ENCODE measurements around the gene DNAH17.

DNA sequence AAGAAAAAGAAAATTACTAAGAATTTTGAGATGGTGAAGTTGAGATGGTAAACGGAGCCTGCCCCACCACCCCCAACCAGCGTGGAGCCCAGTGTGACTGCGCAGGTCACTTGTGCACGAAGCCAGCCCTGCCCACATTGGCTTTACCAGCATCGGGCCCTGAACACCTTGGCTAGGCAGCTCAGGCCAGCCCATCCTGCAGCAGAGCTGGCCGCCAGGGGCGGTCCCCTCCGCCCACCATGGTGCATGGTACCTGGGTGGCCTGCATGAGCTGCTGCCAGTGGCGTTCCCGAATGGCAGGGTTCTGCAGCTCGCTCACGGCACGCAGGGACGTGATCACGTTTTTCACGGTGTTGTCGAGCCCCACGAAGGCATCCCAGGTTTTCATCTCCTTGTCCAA lies 62.7 kb downstream of the DNAH17 start:
- TF ChIP-seq CTCF (IDR thresholded peaks at IDR 0.05 in 2 of 3, conservative IDR thresholded peaks at IDR 0.05 in 1 of 3; ENCODE audit: borderline replicate concordance in 1 of 3, insufficient read depth in 1 of 3, low read depth in 2 of 3, low read length in 2 of 3) (no peak), POLR2A (IDR thresholded peaks at IDR 0.05; ENCODE audit: borderline replicate concordance, extremely low read depth, insufficient read depth, insufficient read length) (no peak), JUND (IDR thresholded peaks at IDR 0.05) (no peak)
- TF ChIP-seq, protein P1, sequence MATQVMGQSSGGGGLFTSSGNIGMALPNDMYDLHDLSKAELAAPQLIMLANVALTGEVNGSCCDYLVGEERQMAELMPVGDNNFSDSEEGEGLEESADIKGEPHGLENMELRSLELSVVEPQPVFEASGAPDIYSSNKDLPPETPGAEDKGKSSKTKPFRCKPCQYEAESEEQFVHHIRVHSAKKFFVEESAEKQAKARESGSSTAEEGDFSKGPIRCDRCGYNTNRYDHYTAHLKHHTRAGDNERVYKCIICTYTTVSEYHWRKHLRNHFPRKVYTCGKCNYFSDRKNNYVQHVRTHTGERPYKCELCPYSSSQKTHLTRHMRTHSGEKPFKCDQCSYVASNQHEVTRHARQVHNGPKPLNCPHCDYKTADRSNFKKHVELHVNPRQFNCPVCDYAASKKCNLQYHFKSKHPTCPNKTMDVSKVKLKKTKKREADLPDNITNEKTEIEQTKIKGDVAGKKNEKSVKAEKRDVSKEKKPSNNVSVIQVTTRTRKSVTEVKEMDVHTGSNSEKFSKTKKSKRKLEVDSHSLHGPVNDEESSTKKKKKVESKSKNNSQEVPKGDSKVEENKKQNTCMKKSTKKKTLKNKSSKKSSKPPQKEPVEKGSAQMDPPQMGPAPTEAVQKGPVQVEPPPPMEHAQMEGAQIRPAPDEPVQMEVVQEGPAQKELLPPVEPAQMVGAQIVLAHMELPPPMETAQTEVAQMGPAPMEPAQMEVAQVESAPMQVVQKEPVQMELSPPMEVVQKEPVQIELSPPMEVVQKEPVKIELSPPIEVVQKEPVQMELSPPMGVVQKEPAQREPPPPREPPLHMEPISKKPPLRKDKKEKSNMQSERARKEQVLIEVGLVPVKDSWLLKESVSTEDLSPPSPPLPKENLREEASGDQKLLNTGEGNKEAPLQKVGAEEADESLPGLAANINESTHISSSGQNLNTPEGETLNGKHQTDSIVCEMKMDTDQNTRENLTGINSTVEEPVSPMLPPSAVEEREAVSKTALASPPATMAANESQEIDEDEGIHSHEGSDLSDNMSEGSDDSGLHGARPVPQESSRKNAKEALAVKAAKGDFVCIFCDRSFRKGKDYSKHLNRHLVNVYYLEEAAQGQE (IDR thresholded peaks at IDR 0.05; ENCODE audit: low read depth) = no peak

Data from HCT116 (cell line).